ENCODE data around the gene EFHC2.
A peak's percentile ranks its signal among the peaks of the same experiment; 100 is the strongest.
"Not testable (repeated sequence)": the region's sequence is repeated elsewhere in the genome, so short reads cannot be mapped to it uniquely, and the experiment has no call there.

The EFHC2 gene

GRCh38 chrX:44232081-44232480 is 111.4 kb downstream of the EFHC2 start:
- no peak for DNase-seq

DNA sequence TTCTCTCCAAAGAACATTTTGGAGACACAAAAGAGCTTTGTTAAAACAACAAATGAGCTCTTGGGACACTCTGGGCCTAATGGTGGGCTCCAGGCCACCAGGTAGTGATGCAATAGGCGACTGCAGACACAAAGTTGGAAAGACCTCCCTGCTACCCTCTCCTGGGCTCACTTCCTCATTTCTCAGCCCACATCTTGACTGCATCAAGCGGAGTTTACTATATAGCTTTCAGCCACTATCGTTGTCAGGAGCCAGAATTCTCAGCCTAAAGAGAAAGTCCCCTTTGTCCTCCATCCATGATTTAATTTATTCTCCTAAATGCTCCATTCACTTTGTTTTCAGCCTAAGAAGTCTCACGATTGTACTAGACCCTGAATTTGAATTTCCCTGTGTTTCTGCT is 114.9 kb downstream of the EFHC2 start:
- DNase-seq = peak; percentile 56

GRCh38 chrX:44227991-44228390 is 115.5 kb downstream of the EFHC2 start:
- no peak for DNase-seq

GRCh38 chrX:44225667-44226066 is 117.8 kb downstream of the EFHC2 start:
- no peak for DNase-seq

DNA sequence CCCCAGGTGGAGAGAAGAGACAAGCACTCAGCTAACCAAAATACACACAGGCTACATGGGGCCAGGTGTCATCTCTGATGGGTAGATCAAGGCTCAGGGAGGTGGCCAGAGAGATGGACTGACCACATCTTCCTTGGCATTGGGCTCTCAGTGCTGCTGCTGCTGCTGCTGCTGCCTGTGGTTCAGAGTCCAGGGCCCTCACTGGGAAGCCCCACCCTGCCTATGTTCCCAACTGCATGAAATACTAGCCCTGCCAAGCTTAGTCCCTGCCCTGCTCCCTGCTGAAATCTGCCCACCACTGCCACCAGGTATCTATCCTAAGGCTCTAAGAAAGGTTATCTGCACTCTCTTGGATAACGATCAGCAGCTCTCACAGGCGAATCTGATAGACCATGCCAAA is 118.7 kb downstream of the EFHC2 start:
- DNase-seq = no peak

DNA sequence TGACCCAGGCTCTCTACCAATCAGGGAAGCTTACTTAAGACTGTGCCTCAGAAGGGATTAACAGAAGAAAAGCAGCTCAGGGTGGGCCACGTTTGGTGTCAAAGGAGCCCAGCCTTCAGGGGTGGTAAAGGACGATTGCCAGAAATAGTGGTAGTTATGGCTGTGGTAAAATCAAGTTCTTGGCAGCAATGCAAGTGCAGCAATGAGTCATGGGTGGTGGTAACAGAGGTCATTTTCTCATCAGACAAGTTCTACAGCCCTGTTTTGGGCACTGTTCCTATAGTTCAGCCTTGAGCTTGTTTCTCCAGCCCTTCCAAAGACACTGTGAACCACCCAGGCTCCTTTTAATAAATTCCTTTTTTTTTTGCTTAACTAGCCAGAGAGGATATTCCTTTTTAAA is 120.3 kb downstream of the EFHC2 start:
- DNase-seq = no peak

DNA sequence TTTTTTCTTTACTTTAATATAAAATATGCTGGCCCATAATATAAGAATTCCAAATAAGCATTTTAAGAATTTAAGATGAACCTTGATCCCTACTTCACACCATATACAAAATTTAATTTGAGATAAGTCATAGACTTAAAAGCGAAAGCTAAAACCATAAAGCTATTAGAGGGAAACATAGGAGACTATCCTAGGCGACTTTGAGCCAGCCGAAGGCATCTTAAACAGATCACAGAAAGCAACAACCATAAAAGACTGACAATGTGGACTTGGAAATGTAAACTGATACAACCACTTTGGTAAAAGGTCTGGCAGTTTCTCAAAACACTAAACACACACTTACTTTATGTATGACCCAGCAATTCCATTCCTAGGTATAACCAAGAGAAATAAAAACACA is 125.0 kb downstream of the EFHC2 start:
- DNase-seq = no peak

DNA sequence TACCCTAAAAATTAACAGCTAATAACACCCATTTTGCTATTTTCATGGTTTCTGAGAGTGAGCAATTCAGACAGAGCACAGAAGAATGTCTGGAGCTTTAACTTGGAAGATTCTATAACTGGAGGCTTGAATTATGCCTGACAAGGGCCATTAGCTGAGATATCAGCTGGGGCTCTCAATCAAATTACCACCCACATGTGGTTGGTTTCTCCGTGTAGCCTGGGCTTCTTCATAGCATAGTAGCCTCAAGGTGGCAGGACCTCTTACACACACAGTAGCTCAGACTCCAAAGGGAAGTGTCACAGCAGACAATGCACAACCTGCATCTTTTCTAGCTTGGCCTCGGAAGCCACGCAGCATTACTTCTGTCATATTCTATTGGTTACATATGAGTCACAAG is 127.3 kb downstream of the EFHC2 start:
- DNase-seq = no peak

GRCh38 chrX:44203791-44204190 is 139.7 kb downstream of the EFHC2 start:
- no peak for DNase-seq

- no peak for DNase-seq
These were observed 140.9 kb downstream of the EFHC2 start for GRCh38 chrX:44202596-44202995.

GRCh38 chrX:44189116-44189515 is 154.4 kb downstream of the EFHC2 start:
- no peak for DNase-seq

- not testable (repeated sequence) for DNase-seq
These were observed 155.6 kb downstream of the EFHC2 start for GRCh38 chrX:44187915-44188314.

GRCh38 chrX:44183329-44183728 is 160.1 kb downstream of the EFHC2 start:
- DNase-seq = peak; percentile 21

DNA sequence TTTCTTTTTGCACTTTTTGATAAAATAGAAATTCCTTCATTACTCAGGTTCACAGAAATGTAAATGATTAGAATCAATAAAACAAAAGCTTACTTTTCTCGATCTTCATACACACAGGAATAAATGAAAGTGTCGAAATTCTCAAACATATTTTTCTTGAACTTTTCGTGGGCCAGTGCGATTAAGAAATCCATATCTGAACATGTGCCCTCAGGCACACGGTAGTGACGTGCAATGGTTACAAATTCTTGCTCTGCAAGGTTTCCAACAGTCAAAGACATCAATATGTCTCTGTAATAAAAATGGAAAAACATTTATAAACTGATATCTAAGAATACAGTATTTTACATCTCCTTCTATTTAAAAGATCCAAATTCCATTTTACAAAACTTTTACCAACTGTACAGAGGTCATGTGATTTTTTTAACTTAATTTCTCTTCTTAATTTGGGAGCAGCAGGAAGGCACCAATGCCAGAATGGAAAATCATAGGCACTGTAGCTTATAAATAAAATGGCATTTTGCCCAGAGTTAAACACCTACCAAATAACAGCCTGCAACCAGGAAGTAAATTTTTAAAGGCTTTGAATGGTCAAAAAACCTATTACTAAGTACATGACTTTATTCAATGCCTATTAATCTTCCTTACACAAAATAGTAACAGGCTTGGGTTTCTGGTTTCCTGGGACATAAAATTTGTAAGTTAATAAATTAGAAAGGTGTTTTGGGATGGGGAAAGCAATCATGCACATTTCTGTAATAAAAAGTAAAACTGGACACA is 165.0 kb downstream of the EFHC2 start:
- DNase-seq = no peak

DNA sequence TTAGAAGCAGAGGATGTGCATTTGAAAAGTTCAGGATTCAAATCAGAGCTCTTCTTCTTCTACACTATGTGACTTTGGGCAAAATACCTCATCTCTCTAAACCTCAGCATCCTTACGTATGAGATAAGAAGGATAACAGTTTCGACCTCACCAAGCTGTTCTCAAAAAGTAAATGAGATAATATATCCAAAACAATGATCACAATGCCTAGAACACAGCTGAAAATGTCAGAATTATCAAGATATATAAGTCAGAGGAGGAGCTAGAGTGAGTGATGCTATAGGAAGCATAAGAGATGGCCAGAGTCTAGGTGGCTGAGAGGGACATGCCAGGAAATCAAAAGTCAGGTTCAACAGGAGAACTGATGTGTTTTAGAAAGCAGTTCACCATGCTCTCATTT is 168.0 kb downstream of the EFHC2 start:
- no peak for DNase-seq

DNA sequence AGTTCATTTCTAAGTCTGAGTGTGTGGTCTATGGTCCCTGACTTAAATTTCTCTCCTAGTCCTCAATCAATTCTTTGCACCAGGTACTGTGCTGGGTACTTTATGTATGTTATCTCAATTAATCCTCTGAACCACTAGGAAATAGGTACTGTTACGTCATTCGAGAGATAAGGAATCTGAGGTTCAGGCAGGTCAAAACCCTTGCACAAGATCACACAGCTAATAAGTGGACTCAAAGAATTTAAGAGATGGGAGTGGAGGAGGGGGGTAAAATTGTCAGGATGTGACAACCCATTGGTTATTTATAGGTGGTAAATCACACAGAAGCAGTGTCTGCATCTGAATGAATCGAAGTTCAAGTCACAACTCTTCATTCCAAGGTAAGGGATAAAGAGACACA is 169.4 kb downstream of the EFHC2 start:
- DNase-seq = no peak

GRCh38 chrX:44173219-44173618 is 170.3 kb downstream of the EFHC2 start:
- no peak for DNase-seq

GRCh38 chrX:44167116-44167515 is 176.4 kb downstream of the EFHC2 start:
- DNase-seq = no peak

- no peak for DNase-seq
These were observed 180.5 kb downstream of the EFHC2 start for GRCh38 chrX:44162964-44163475.

DNA sequence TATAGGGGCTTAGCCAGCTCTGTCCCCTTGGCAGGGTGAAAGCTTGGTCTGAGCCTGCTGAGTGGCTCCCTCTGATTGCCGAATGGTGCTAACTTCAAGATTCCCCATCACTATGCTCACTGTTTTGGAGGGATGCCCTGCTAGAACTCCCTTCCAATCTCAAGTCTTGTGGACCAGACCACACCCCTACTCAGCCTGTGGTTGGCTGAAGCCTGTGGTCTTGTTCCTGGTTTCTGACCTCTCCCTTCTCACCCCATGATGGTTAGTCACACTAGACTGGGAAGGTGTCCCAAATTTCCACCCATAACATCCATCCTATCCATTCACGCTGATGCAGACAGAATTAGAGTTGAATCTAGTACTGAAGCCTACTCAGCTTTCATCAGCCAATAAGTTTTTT is 185.6 kb downstream of the EFHC2 start:
- no peak for DNase-seq

GRCh38 chrX:44157283-44157682 is 186.2 kb downstream of the EFHC2 start:
- no peak for DNase-seq

GRCh38 chrX:44156726-44157125 is 186.7 kb downstream of the EFHC2 start:
- no peak for DNase-seq

GRCh38 chrX:44155126-44155525 is 188.3 kb downstream of the EFHC2 start:
- no peak for DNase-seq

DNA sequence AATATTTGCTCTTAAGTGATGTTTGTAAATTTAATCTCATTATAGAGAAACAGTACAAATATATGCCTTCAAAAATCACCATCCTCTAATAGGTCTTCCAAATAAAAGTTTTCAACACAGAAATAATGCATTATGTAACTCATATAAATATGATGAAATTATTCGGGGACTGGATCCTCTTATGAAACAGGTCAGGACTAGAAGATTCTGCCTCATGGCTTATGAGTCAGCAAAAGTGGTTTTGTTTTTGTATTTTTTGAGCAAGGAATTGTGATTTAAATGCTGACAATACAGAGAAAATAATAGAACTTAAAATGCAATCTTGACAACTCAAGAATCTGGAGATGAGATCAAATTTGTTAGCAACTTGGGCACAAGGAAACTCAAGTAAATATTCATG is 190.6 kb downstream of the EFHC2 start:
- no peak for DNase-seq

DNA sequence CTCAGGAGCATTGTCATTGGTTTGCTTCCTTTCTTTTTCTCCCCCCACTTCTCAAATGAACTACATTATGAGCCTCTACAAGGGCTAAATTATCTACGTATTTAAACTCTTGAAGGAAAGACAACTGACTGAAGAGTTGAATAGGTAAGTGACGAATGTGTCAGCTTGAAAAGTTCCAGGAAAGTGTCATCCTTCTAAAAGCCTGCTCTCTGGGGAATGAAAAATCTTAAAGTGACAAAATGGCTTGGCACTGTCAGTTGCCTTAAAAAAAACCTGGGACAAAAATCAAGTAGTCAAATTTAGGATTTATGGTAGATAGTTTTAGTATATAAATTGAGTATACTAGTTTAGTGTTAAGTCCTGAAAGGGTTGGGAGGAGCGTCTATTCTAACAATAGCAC is 196.3 kb downstream of the EFHC2 start:
- no peak for DNase-seq
